ENCODE measurements around the gene IL36RN. TPM values are rescaled to one million over a fixed set of nuclear protein-coding genes. Genes with fewer than 3 reads are reported as not detected.

IL36RN gene
- total RNA-seq, 2 experiments from 2014 or later, result not detected

- peaks cover 29% of the 10 kb centered on the region for H3K9me3 Mint-ChIP-seq
- H3K36me3 Mint-ChIP-seq (ENCODE audit: low read depth), result peaks cover 10% of the 10 kb centered on the region
- peak overlapping the region; percentile 76 for H3K27ac Mint-ChIP-seq
- H3K4me3 Mint-ChIP-seq, result peak overlapping the region; percentile 26
- TF ChIP-seq CTCF (IDR thresholded peaks at IDR 0.05), result no peak
- POLR2A ChIA-PET, result interaction anchor here (0.9 to 2.1 kb wide), 3 partner anchors 19 to 82 kb away, joined by 3 to 7 read pairs (median 5); no protein-coding TSS in a partner anchor
- ATAC-seq (peak; percentile 81), DNase-seq (peak; percentile 14)
- H3K4me1 Mint-ChIP-seq (ENCODE audit: low read depth), result peaks cover 32% of the 10 kb centered on the region
- intact Hi-C loops (cut with micrococcal nuclease), result no loop called here
- CTCF ChIA-PET, result interaction anchor here (0.9 to 2.9 kb wide), 8 partner anchors 9 to 272 kb away, joined by 3 to 19 read pairs (median 4); no protein-coding TSS in a partner anchor
- H3K27me3 Mint-ChIP-seq, result no peaks in the 10 kb centered on the region
Observed at GRCh38 chr2:113098041-113098440, 39.0 kb downstream of the IL36RN start.

GRCh38 chr2:113098532-113098931, 39.5 kb downstream of the IL36RN start:
- peaks cover 14% of the 10 kb centered on the region for H3K36me3 Mint-ChIP-seq (ENCODE audit: low read depth)
- peak overlapping the region; percentile 76 for H3K27ac Mint-ChIP-seq
- ATAC-seq (no peak), DNase-seq (no peak)
- peak overlapping the region; percentile 26 for H3K4me3 Mint-ChIP-seq
- H3K9me3 Mint-ChIP-seq, result peaks cover 34% of the 10 kb centered on the region
- POLR2A ChIA-PET, result interaction anchor here (0.9 to 2.1 kb wide), 3 partner anchors 18 to 82 kb away, joined by 3 to 7 read pairs (median 5); no protein-coding TSS in a partner anchor
- peaks cover 37% of the 10 kb centered on the region for H3K4me1 Mint-ChIP-seq (ENCODE audit: low read depth)
- H3K27me3 Mint-ChIP-seq, result no peaks in the 10 kb centered on the region
- TF ChIP-seq CTCF (IDR thresholded peaks at IDR 0.05), result no peak
- intact Hi-C loops (cut with micrococcal nuclease), result no loop called here
- CTCF ChIA-PET, result interaction anchor here (1.0 to 2.9 kb wide), 7 partner anchors 11 to 272 kb away, joined by 3 to 19 read pairs (median 4); no protein-coding TSS in a partner anchor

GRCh38 chr2:113102133-113102532, 43.1 kb downstream of the IL36RN start:
- no peak for TF ChIP-seq CTCF (IDR thresholded peaks at IDR 0.05)
- Mint-ChIP-seq H3K36me3 (ENCODE audit: low read depth) (peaks cover 16% of the 10 kb centered on the region), H3K4me1 (ENCODE audit: low read depth) (peaks cover 53% of the 10 kb centered on the region), H3K27me3 (no peaks in the 10 kb centered on the region), H3K27ac (peak overlapping the region; percentile 87), H3K9me3 (peaks cover 30% of the 10 kb centered on the region), H3K4me3 (no peak overlapping the region)
- DNase-seq (no peak), ATAC-seq (no peak)
- intact Hi-C loops (cut with micrococcal nuclease), result no loop called here
- CTCF ChIA-PET, result interaction anchor here (0.8 to 1.6 kb wide), 3 partner anchors 22 to 36 kb away, joined by 3 to 4 read pairs (median 4); no protein-coding TSS in a partner anchor
- POLR2A ChIA-PET, result no interaction called here

GRCh38 chr2:113103277-113103676, 44.3 kb downstream of the IL36RN start:
- intact Hi-C loops (cut with micrococcal nuclease), result no loop called here
- CTCF ChIA-PET, result interaction anchor here (1.5 kb wide), 1 partner anchor 96 kb away, joined by 3 read pairs; no protein-coding TSS in a partner anchor
- H3K27ac Mint-ChIP-seq, result peak overlapping the region; percentile 87
- H3K4me1 Mint-ChIP-seq (ENCODE audit: low read depth), result peaks cover 41% of the 10 kb centered on the region
- H3K9me3 Mint-ChIP-seq, result peaks cover 20% of the 10 kb centered on the region
- TF ChIP-seq CTCF (IDR thresholded peaks at IDR 0.05), result no peak
- ATAC-seq, result no peak
- H3K4me3 Mint-ChIP-seq, result no peak overlapping the region
- no peaks in the 10 kb centered on the region for H3K27me3 Mint-ChIP-seq
- DNase-seq, result no peak
- POLR2A ChIA-PET, result interaction anchor here (1.1 kb wide), 1 partner anchor 77 kb away, joined by 3 read pairs; no protein-coding TSS in a partner anchor
- peaks cover 9% of the 10 kb centered on the region for H3K36me3 Mint-ChIP-seq (ENCODE audit: low read depth)

- Mint-ChIP-seq H3K4me1 (ENCODE audit: low read depth) (peaks cover 38% of the 10 kb centered on the region), H3K36me3 (ENCODE audit: low read depth) (peaks cover 9% of the 10 kb centered on the region), H3K9me3 (peaks cover 19% of the 10 kb centered on the region), H3K4me3 (peak overlapping the region; percentile 7), H3K27me3 (no peaks in the 10 kb centered on the region), H3K27ac (peak overlapping the region; percentile 87)
- ATAC-seq (peak; percentile 82), DNase-seq (peak; percentile 71)
- ChIA-PET POLR2A (interaction anchor here (1.0 to 1.9 kb wide), 6 partner anchors 11 to 70 kb away, joined by 3 to 12 read pairs (median 4); partner anchors contain the start of gene PSD4), CTCF (interaction anchor here (1.5 to 3.7 kb wide), 3 partner anchors 24 to 95 kb away, joined by 3 to 37 read pairs (median 7); no protein-coding TSS in a partner anchor)
- intact Hi-C loops (cut with micrococcal nuclease), result no loop called here
- TF ChIP-seq CTCF (IDR thresholded peaks at IDR 0.05), result no peak
Observed at GRCh38 chr2:113104054-113104611, 45.1 kb downstream of the IL36RN start.
